Skeletal muscle tissue (tissue), 4 donors: ENCODE results near the gene SUN5. TPM values are rescaled to one million over a fixed set of nuclear protein-coding genes. Genes with fewer than 3 reads are reported as not detected.
"Not testable (repeated sequence)": the region's sequence is repeated elsewhere in the genome, so short reads cannot be mapped to it uniquely, and the experiment has no call there.

Experiments used
- H3K27ac ChIP-seq: one replicate; pipeline ENCODE4 v1.7.0; 2013; ENCODE audit warnings: mild to moderate bottlenecking, low read depth, low read length, inconsistent platforms
- H3K27me3 ChIP-seq, 3 donors: one replicate each; pipeline ENCODE4 v1.7.0; 2013; ENCODE audit warnings: low read length in 3 of 3; ENCODE audit not compliant: control insufficient read depth in 3 of 3, insufficient read depth in 3 of 3
- H3K36me3 ChIP-seq, 3 donors: one replicate each; pipeline ENCODE4 v1.7.0; 2013; ENCODE audit warnings: low read length in 3 of 3; ENCODE audit not compliant: control insufficient read depth in 3 of 3, insufficient read depth in 3 of 3
- H3K4me1 ChIP-seq, 3 donors: one replicate each; pipeline ENCODE4 v1.7.0; 2013; ENCODE audit warnings: low read length in 3 of 3, mild to moderate bottlenecking in 3 of 3; ENCODE audit not compliant: control insufficient read depth in 3 of 3, insufficient read depth in 3 of 3
- H3K4me3 ChIP-seq, 3 donors: one replicate each; pipeline ENCODE4 v1.7.0; 2013; ENCODE audit warnings: low read length in 3 of 3
- H3K9ac ChIP-seq, 3 donors: one replicate each; pipeline ENCODE4 v1.7.0; 2013; ENCODE audit warnings: low read length in 3 of 3, mild to moderate bottlenecking in 3 of 3, moderate library complexity in 2 of 3, low read depth in 1 of 3
- H3K9me3 ChIP-seq, 3 donors: one replicate each; pipeline ENCODE4 v1.7.0; 2013; ENCODE audit warnings: low read length in 3 of 3; ENCODE audit not compliant: control insufficient read depth in 3 of 3
- total RNA-seq: library from RNA; depleted of rRNA; stranded (reverse); fragments of >200 nt; gene quantifications from one replicate; pipeline ENCODE4 v1.2.3, GENCODE V29; 2014
- donor health status: Osteomylitis.

The SUN5 gene
- total RNA-seq, result not detected

- H3K36me3 ChIP-seq, result no peaks in the 10 kb centered on the region
- no peak within 1 kb of the TSS for H3K4me3 ChIP-seq
- peaks cover 3 to 7% (median 5%) of the 10 kb centered on the region in 3 donors for H3K9me3 ChIP-seq
- no peaks in the 10 kb centered on the region for H3K4me1 ChIP-seq
- H3K27ac ChIP-seq, result no peak within 1 kb of the TSS
- peaks cover 4 to 26% (median 7%) of the 10 kb centered on the region in 3 donors for H3K27me3 ChIP-seq
- no peak within 1 kb of the TSS for H3K9ac ChIP-seq
These were observed at the start of gene SUN5 for GRCh38 chr20:33004141-33004751. SUN5 (minus strand) TSS chr20:33004433; CDS start chr20:33004340, 93 bp downstream.

GRCh38 chr20:33053291-33054106, 49.3 kb upstream of the SUN5 start, which contains the start of gene BPIFB3:
BPIFB3 (plus strand) TSS chr20:33053903; CDS start chr20:33055436, 1,533 bp downstream.
- H3K4me3 ChIP-seq, result no peak within 1 kb of the TSS
- no peaks in the 10 kb centered on the region for H3K4me1 ChIP-seq

GRCh38 chr20:33051333-33051732, 47.1 kb upstream of the SUN5 start:
- Histone ChIP-seq H3K4me1 (no peaks in the 10 kb centered on the region), H3K9ac (no peak overlapping the region), H3K27me3 (peaks cover 0 to 12% (median 8%) of the 10 kb centered on the region in 3 donors), H3K36me3 (no peaks in the 10 kb centered on the region), H3K4me3 (no peak overlapping the region), H3K9me3 (peaks cover 0 to 2% (median 0%) of the 10 kb centered on the region in 3 donors), H3K27ac (no peak overlapping the region)

More at GRCh38 chr20:33053291-33054106, 49.3 kb upstream of the SUN5 start, which contains the start of gene BPIFB3:
- H3K9me3 ChIP-seq, result no peaks in the 10 kb centered on the region
- no peak within 1 kb of the TSS for H3K9ac ChIP-seq
- H3K36me3 ChIP-seq, result no peaks in the 10 kb centered on the region
- H3K27me3 ChIP-seq, result peaks cover 0 to 11% (median 8%) of the 10 kb centered on the region in 3 donors
- H3K27ac ChIP-seq, result no peak within 1 kb of the TSS

- Histone ChIP-seq H3K9me3 (peaks cover 0 to 7% (median 4%) of the 10 kb centered on the region in 3 donors), H3K27me3 (peaks cover 0 to 12% (median 6%) of the 10 kb centered on the region in 3 donors), H3K4me3 (no peak overlapping the region), H3K27ac (no peak overlapping the region), H3K4me1 (no peaks in the 10 kb centered on the region), H3K36me3 (no peaks in the 10 kb centered on the region), H3K9ac (no peak overlapping the region)
These were observed 42.2 kb upstream of the SUN5 start for GRCh38 chr20:33046412-33046811.

- H3K27ac ChIP-seq, H3K36me3 ChIP-seq, H3K9me3 ChIP-seq, H3K4me3 ChIP-seq, H3K9ac ChIP-seq, H3K4me1 ChIP-seq: not testable (repeated sequence)
- peaks cover 0 to 12% (median 7%) of the 10 kb centered on the region in 3 donors for H3K27me3 ChIP-seq
These were observed 41.0 kb upstream of the SUN5 start for GRCh38 chr20:33045129-33045721.

- Histone ChIP-seq H3K9me3 (peaks cover 0 to 7% (median 4%) of the 10 kb centered on the region in 3 donors), H3K27me3 (peaks cover 0 to 14% (median 8%) of the 10 kb centered on the region in 3 donors), H3K36me3 (no peaks in the 10 kb centered on the region), H3K4me3 (no peak overlapping the region), H3K9ac (no peak overlapping the region), H3K27ac (no peak overlapping the region), H3K4me1 (no peaks in the 10 kb centered on the region)
These were observed 39.5 kb upstream of the SUN5 start for GRCh38 chr20:33043731-33044181.

GRCh38 chr20:33042983-33043730, 38.9 kb upstream of the SUN5 start:
- Histone ChIP-seq H3K4me3 (no peak overlapping the region), H3K9ac (no peak overlapping the region), H3K36me3 (no peaks in the 10 kb centered on the region), H3K27me3 (peaks cover 0 to 14% (median 13%) of the 10 kb centered on the region in 3 donors), H3K4me1 (no peaks in the 10 kb centered on the region), H3K9me3 (peaks cover 0 to 7% (median 4%) of the 10 kb centered on the region in 3 donors), H3K27ac (no peak overlapping the region)

GRCh38 chr20:33042430-33042829, 38.2 kb upstream of the SUN5 start:
- H3K4me3 ChIP-seq, result no peak overlapping the region
- H3K36me3 ChIP-seq, result no peaks in the 10 kb centered on the region
- H3K9me3 ChIP-seq, result peaks cover 0 to 7% (median 4%) of the 10 kb centered on the region in 3 donors
- H3K27ac ChIP-seq, result no peak overlapping the region
- peaks cover 0 to 14% (median 14%) of the 10 kb centered on the region in 3 donors for H3K27me3 ChIP-seq
- H3K9ac ChIP-seq, result no peak overlapping the region
- H3K4me1 ChIP-seq, result no peaks in the 10 kb centered on the region

- H3K4me3 ChIP-seq, result no peak overlapping the region
- H3K36me3 ChIP-seq, result no peaks in the 10 kb centered on the region
- H3K27me3 ChIP-seq, result peaks cover 0 to 22% (median 14%) of the 10 kb centered on the region in 3 donors
- H3K27ac ChIP-seq, result no peak overlapping the region
- no peaks in the 10 kb centered on the region for H3K9me3 ChIP-seq
- H3K9ac ChIP-seq, result no peak overlapping the region
- no peaks in the 10 kb centered on the region for H3K4me1 ChIP-seq
These were observed 34.0 kb upstream of the SUN5 start for GRCh38 chr20:33038243-33038642.
